T follicular helper cell (primary cell): Measurements from ENCODE around the gene PAXX.

Experiments
- DNase-seq: peaks from one replicate; pipeline ENCODE4 v3.0.0-alpha.2; 2020; ENCODE audit warnings: low read depth

Gene PAXX

DNA sequence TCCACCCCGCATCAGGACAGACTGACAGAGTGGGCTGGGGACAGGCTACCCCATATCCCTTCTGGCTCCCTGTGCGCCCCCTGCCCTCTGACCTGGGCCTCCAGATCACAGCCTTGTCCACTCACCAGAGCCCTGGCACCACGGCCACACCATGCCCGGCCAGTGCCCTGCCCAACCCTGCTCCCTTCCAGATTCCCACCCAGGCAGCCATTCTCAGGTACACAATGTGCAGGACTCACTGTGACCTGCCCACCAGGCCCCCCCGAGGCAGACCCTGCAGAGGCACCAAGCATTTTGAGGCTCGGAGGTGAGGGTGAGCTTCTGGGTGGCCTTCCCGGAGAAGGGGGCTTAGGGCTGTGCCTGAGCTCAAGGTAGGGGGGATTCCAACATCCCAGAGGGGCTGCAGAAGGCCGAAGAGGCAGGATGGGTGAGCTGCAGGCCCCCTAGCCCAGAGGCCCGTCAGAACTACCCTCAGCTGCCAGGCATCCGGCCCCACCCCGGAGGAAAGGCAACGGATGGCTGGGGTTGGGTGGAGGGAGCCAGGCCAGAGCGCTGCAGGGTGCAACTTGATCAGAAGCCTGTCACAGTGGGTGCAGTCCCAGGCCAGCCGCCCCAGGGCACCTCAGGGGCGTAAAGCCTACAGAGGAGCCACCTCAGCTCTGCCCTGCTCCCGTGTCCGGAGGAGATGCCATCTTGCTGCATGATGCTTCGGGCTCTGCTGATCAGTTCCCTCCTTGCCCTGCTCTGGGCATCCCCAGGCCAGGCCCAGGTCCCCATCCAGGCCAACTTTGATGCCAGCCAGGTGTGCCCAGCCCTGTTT is 9.8 kb upstream of the PAXX start, which contains the start of gene LCNL1:
TSS of gene LCNL1 (plus strand) at position 762 of the 820 bp plus-strand sequence. CDS start 594 bp downstream, outside the sequence.
- no peak for DNase-seq

DNA sequence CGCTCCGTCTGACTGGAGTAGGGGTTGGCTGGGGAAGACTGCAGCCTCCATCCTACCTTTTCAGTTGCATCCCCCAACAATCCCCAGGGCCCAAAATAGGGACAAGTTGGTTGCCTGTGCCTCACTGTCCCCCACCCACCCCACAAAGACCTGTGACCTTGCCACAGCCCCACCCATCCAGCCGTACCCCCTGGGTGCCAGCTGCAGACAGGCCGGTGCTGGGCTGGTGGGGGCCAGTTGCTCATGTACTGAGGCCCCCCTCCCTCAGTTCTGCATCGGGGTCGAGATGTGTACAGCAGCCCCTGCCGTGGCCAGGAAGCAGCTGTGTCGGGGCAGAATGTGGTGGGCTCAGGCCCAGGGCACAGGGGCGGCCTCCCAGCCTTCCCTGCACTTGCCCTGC is 9.1 kb upstream of the PAXX start:
- DNase-seq = no peak

DNA sequence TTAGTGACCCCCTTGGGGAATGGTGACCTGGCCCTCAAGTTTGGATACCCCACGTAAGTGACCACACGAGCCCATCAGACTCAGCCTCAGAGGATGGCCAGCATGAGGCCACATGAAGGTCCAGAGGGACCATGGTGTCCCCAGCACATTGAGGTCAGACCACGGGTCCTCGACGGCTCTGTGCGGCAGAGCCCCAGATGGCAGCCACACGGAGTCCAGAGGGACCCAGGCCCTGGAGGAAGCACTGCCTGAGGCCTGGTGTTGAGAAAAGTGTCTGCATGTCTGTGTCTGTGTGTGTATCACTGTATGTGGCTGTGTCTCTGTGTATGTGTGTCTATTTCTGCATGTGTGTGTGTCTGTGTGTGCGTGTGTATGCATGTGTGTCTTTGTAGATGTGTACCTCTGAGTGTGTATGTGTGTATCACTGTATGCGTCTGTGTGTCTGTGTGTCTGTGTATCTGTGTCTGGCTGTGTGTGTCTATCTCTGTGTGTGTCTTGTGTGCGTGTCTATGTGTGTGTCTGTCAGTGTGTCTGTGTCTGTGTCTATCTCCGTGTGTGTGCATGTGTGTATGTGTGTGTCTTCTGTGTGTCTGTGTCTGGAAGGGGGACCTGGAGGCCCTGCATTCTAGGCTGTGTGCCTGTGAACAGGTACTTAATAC is 8.4 kb upstream of the PAXX start:
- no peak for DNase-seq

DNA sequence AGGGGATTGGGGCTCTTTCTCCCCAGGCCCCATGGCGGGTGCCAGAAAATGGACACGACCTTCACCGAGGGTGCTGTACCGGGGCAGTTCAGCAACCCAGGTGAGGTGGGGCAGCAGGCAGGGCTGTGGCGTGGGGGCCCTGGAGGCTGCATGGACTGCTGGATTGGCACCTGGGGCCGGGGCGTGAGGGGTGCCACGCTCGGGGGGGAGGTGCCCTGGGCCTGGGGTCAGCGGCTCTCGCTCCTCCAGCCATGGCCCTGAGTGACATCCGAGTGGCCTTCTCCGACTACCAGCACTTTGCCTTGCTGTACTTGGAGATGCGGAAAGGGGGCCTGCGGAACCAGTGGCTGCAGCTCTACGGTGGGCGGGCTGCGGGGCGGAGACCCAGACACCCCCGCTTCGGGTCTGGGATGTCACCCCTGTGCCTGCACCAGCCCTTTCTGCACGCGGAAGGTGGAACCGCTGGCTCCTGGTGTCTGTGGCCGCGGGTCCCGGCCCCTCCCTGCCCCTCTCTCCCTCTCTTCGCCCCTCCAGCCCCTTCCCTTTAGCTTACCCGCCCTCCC is 7.7 kb upstream of the PAXX start:
- no peak for DNase-seq

DNA sequence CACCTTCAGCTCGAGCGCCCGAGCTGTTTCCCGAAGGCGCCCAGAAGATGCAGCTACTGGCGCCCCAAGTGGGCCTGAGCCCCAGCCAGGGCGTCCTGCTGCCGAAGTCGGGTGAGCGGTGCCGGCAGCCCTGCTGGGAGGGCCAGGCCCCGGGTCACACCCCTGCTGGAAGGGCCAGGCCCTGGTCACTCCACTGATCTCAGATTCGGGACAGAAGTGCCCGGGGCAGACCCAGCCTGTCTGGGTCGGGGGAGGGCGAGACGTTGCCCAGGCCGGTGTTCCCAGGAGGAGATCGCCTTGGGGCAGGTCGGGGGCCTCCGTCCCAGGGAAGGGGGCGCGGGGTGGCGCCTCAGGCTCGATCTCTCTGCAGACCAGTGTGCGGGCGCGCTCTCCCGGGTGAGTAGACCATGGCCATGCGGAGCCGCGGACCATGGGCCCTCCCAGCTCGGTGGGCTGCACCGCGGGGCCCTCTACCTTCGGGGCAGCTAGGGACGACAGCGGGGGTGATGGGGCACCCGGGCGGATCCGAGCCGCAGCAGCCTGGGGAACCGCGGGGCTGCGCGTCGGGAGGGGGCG is 7.1 kb upstream of the PAXX start:
- no peak for DNase-seq

DNA sequence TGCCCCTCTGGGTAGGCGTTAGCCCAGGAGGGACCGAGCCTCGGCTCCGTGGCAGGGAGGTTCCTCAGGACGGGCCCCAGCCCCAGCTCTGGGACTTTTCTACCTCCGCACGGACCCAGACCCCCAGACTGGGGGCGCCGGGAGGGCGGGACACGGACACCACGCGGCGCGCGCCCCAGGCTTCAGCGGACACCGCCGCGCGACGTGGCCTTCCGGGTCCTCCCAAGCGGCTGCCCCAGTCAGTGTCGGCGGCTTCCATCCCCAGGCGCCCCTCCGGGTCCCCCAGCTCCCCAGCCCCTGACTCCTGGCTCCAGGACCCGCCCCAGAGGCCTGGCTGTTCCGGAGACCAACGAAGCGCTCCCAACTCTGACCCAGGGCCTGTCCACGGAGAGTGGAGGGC is 6.4 kb upstream of the PAXX start:
- DNase-seq = no peak

DNA sequence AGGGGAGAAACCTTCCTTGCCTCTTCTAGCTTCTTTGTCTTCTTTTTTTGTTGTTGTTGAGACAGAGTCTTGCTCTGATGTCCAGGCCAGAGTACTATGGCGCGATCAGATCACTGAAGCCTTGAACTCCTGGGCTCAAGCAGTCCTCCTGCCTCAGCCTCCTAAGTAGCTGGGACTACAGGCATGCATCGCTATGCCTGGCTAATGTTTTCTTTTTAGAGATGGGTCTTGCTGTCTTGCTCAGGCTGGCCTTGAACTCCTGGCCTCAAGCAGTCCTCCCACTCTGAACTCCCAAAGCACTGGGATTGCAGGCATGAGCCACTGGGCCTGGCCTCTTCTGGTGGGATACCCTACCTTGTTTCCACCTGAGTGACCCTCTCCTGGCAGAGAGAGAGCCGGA is 3.4 kb upstream of the PAXX start:
- DNase-seq = no peak

DNA sequence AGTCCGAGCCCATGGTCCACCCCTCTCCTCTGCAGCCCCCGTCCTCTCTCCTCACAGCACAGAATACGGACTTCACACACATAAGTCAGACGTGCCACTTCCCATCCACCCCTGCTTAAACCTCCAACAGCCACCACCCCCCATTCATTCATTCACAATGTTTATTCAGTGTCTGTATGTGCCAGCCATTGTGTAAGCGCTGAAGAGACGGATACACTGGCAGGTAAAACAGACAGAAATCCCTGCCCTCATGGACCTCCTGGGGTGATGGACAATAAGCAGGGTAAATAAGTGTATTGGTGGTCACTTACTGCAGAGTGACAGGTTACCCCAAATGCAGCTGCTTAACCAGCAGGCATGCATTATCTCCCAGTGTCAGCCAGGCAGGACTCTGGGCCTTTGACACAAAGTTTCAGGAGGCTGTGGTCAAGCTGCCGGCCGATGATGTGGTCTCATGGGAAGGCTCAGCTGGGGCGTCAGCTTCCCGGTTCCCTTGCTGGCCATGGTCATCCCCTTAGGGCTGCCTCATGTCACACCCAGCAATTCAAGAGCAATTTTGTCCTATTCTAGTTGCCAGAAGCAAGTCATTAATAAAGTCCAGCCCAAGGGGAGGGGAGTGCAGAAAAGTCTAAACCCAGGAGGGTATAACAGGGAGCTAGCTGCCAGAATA is 1.8 kb upstream of the PAXX start:
- no peak for DNase-seq

DNA sequence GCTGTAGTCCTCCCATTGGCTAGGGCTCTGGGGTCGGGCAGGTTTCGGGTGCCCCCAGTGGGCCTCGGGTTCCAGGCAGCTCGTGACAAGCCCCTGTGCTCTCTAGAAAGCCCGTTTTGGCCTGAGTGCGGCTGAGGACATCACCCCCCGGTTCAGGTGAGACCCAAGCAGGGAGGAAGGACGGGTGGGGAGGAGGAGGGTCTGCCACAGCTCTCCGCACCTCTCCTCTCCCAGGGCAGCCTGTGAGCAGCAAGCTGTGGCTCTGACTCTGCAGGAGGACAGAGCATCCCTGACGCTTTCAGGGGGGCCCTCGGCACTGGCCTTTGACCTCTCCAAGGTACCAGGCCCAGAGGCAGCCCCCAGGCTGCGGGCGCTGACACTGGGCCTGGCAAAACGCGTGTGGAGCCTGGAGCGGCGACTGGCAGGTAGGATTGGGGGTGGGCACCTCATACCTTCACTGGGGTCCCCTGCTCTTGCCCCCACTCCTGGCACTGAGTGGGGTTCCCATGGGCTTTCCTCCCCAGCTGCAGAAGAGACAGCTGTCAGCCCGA is 672 bp downstream of the PAXX start:
- no peak for DNase-seq

DNA sequence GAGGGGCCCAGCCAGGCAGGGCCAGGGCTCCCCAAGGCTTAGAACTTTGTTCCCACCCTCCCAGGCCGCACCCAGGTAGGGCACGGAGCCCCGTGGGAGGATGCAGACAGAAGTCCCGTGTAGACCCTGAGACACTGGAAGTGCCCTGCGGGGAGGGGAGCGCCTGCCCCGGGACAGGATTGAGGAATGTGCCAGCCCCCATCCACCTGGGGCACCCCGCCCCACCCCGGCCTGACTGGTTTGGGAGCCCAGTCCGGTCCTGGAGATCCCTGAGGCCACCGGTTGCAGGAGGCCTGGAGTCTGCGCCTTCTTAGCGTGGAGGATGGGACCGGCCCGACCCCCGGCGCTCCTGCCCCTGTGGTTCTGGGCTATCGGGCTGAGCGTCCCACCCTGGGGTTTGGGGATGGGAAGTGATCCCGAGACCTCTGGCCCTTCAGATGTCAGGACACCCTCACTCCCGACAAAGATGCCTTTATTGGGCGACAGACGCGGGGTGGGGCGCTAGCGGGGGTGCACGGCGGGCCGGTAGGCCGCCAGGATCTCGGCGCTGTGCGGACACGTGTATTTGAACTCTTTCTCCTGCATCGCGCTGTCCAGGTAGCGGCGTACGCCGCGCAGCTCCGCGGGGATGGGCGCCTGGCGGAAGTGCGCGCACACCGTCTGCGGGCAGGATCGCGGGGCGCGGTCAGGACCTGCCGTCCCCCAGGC is 2.1 kb downstream of the PAXX start:
- no peak for DNase-seq

DNA sequence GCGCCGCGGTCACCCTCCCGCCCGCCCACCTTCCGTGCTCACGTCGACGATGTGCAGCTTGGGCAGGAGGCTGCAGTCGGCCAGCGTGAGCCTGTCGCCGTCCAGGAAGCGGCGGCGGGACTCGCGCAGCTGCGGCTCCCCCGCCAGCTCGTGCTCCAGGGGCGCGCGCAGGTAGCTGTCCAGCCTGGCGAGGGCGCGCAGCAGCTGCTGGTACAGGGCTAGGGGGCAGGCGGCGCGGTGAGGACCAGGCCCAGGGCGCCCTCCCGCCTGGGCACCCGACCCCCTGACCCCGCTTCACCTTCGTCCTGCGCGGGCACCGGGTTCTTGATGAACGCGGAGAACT is 2.6 kb downstream of the PAXX start:
- DNase-seq = no peak

DNA sequence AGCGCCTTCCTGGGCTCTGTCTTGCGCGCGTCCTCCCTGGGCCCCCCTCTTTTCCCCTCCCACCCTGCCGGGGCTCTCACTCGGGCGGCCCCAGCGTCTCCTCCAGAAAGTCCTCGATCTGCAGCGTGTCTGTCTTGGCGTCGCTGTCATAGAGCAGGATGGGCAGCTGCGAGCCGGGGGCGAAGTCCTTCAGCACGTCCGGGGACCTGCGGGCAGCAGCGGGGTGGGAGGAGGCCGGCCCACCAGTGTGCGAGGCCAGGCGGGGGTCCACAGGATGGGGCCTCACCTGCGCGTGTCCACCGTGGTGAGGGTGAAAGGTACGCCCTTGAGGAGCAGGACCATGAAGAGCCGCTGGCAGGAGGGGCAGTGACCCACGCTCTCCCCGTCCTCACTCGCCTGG is 3.1 kb downstream of the PAXX start:
- DNase-seq = no peak

DNA sequence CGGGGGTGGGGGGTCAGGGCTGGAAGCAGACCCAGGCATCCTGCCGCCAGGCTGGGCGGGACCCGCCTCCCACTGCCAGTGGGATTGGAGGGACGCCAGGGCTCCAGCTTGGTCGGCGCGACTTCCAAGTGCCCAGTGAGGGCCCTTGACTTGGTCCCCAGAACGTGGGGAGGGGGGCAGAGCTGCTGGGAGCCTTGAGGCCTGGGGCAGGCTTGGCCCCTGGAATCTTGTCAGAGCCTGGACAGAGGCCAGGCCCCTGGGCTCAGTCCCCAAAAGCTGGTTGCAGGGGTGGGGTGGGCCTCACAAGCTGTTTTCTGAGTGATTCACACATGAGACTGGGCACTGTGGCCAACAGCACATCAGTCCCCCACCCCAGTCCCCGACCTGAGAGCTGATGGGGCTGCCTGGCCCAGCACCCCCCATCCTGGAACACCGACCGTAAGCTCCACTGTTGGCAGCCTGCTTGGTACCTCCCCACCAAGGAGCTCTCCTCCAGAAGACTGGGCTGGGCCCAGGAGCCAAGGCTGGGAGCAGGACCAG is 3.6 kb downstream of the PAXX start:
- DNase-seq = no peak

DNA sequence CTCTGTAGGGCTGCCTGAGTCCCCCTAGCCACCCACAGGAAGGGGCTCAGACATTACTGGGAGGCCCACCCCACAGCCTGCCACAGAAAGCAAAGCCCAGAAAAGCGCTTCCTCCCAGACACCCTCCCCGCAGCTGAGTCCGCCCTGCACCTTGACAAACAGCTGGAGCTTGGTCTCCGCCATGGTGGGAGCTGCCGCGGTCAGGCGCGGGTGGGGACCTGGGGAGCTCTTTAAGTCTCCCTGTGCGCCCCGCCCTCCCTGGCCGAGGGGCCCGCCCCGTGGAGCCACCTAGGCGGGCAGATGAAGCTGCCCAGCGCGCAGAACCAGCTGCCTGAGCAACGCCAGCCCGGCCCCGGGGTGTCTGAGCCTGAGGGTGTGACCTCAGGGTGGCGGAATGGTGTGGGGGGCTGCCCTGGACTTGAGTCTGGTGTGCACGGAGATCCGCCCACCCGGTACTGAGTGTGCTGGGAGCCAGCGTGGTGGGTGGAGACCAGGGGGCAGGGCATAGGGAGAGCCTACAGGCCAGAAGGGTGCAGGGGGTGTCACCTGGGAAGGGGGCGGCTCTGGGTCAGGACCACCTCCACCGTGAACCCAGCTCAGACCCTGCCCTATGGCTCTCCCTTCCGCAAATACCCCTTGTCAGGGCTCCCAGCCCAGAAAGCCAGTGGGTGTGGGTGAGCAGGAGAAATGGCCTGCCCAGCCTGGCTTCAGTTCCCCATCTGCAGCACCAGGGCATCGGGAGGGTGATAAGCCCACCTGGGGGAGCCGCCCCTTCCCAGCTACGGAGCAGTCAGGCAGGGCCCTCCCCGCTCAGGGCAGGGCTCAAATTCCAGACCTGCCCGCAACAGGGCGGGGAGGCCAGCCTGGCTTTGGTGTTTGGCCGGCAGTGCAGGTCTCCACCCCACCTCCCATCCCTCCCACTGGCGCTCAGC is 4.4 kb downstream of the PAXX start, which contains the start of gene CLIC3:
TSS of gene CLIC3 (minus strand) at position 208 of the 932 bp plus-strand sequence. CDS start at position 183, 25 bp downstream.
- no peak for DNase-seq

DNA sequence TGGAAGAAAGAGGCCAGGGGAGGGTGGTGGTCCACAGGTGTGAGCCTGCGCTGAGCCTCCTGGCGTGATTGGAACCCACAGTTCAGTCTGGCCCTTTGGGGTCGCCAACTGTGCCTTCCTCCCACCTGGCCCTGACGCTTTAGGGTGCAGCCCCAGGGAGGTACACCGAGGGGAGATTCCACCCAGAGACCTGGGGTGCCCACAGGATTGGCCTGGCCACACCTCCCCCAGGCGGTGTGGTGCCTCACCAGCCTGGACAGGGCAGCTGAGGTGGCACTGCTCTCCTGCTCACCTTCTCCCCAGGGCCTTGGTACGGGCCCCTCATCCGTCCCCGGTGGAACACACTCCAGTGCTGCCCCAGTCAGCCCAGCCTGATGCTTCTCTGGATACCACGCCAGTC is 5.1 kb downstream of the PAXX start:
- DNase-seq = no peak

DNA sequence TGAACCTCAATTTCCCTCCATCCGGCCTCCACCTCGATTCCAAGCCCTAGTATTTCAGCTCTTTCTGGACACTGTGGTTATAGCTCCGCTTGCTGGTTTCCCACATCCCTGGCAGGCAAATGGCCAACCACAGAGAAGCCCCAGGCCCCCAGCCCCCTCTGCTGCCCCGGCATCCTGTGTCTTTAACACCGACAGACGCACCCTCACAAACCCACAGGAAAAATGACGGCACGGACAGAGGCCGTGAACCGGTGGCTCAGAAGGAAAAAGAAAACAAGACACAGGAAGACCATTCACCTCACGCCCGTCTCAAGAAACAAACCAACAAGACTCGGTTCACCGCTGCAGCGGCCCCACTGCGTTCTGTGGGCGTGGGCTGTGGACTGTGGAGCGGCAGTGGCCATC is 5.6 kb downstream of the PAXX start:
- DNase-seq = no peak

DNA sequence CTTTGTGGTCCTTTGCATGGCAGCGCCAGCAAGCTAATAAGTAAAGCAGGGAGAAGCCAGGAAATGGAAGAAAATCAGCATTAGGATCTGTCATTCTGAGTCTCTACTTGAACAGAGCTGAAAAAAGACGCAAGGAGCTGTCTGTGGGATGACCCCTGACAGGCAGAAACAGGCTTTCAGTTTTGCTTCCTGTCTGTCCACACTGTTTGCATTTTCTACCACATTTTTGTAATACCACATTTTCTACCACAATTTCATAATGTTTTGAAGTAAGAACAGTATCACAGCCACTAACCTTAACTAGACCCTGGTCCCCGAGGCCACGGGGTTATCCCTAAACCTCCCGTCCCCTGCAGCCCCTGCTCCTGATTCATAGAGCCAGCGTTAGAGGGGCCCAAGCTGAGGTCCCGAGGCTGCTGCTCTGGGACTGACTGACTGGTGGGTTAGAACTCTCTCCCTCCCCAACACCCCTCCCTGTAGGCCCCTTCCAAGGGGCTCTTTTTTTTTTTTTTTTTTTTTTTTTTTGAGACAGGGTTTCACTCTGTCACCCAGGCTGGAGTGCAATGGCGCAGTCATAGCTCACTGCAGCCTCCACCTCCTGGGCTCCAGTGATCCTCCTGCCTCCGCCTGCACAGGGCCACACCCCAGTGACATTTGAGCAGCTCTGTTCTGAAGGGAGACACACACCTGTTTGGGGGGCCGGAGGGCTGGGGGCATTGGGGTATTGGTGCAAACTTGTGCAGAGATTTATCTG is 8.1 kb downstream of the PAXX start:
- no peak for DNase-seq

DNA sequence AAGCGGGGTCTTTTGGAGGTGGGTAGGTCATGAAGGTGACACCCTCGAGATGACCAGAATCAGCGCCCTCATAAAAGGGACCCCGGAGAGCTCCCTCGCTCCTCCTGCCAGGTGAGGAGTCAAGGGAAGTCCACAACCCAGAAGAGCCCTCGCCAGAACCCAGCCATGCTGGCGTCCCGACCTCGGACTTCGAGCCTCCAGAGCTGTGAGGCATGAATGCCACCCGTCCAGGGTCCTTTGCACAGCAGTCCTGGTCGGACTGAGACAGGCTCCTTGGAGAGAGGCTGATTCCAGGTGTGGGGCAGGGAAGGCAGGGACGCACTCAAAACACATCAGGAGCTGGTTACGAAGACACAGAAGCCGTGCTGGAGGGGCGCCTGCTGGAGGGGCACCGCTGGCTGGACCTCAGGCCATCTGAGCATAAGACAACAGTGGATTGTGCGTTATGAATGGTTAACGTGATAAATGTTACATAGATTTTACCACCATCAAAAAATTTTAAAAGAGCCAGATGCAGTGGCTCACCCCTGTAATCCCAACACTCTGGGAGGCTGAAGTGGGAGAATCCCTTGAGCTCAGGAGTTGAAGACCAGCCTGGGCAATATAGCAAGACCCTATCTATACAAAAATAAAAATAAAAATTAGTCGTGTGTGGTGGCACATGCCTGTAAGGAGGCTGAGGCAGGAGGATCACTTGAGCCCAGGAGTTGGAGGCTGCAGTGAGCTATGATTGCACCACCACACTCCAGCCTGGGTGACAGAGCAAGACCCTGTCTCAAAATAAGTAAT is 9.8 kb downstream of the PAXX start:
- no peak for DNase-seq
